ENCODE measurements around the gene PKHD1.

PKHD1 gene

DNA sequence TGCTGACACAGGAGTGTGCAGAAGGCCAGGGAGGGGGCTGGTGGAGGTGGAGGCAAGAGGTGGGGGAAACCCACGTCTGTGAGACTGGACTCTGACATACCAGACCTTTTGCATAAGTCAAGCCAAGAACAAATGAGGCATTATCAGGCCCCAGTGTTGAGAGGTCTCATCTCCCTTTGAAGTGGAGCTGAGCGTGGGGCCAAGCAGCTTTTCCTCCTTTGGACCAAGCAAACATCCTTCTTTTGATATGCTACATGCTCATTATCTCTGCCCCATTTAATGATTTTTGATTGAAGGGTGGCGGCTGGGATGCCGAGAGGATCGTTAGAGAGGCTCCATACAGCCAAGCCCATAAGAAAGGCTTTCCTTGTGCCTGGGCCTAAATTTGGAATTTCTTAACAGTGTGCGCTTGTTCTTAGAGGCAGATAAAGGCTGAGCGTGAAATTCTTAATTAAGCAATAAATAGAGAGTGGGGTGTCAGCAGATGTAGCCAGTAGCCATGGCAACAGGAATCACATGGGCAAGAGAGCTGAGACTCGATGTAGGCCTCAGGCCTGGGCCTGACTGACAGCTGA lies 244.5 kb downstream of the PKHD1 start:
- no peak for DNase-seq

DNA sequence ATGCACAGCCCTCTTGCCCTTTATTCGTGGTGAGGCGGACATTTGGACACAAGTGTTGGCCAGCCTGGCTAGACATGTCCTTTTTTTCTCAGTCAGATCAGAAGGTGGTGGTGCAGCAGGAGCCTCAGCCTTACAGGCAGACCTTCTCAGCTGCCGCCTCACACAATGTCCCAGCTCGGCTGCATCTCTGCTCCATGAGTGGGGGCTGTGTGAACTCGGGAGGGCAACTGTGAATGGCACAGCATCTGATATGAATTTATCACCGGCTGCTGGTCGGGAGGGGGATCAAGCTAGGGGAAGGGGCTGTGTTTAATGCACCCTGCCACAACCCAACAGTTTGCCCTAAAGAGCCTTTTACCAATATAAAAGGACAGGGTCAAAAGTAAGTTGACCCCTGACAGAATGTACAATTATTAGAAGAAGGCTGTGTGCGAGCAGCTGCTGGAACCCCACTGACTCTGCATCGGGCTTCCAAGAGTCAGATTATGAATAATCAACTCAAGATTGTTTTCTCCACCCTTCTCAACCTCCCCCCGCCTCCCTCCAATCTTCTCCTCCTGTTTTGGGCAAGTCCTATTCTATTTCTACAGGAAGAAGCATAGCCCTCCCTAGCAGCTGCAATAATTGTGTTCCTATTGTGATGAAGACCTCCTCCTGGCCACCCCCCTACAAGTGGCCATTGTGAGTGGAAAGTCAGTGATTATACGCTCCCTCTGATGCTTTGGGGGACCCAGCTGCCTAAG lies 245.2 kb downstream of the PKHD1 start:
- no peak for DNase-seq

- no peak for DNase-seq
Measured at GRCh38 chr6:51841626-51842025, 245.8 kb downstream of the PKHD1 start.

DNA sequence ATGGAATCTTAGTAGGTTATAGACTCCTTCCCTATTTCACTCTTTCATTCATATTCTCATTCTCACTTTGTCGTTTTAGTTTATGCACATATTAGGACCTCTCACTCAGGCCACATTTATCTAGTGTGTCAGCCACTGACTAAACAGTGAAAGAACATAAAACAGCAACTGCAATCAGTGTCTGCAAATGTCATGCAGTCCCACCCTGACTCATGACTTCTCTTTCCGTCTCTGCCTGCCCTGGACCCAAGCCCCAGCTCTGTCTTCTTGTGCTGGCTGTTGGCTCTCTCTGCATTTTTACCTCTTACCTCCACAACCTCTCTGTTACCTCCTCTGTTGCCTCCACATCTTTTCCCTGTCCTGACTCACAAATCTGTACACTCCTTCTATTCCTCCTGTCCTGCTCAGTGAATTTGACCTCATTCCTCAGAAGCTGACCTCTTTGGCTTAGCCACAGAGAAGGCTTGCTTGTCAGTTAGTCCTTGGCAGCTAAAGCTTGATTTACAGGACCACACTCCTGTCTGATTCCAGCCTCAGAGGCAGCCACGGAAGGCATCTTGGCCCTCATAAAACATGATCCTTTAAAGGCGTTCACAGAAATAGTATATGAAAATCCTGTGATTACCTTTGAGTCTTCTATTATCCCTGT lies 247.6 kb downstream of the PKHD1 start:
- DNase-seq = no peak

- DNase-seq = no peak
Measured at GRCh38 chr6:51830666-51831065, 256.7 kb downstream of the PKHD1 start.

GRCh38 chr6:51827580-51827979 lies 259.8 kb downstream of the PKHD1 start:
- DNase-seq = no peak

GRCh38 chr6:51824940-51825339 lies 262.5 kb downstream of the PKHD1 start:
- no peak for DNase-seq

- no peak for DNase-seq
Measured at GRCh38 chr6:51820555-51820954, 266.9 kb downstream of the PKHD1 start.

DNA sequence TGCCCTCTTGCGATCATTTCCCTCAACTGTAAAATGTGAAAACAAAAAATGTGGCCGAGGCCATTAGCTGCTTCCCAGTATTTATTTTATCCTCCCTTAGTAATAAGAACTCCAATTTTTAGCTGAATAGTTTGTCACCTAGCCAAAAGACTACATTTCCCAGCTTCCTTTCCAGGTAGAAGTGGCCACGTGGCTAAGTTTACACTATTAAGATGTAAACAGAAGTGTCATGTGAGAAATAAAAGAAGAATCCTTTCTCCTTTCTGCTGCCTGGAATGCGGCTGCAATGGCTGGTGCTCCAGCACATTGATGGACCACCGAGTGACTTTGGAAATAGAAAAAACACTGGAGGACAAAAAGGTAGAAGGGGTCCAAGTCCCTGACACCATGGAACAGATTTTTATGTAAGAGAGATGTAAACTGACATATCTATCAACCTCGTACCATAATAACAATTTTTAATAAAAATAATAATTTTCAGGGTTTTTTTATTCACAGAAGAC lies 268.8 kb downstream of the PKHD1 start:
- DNase-seq = no peak

DNA sequence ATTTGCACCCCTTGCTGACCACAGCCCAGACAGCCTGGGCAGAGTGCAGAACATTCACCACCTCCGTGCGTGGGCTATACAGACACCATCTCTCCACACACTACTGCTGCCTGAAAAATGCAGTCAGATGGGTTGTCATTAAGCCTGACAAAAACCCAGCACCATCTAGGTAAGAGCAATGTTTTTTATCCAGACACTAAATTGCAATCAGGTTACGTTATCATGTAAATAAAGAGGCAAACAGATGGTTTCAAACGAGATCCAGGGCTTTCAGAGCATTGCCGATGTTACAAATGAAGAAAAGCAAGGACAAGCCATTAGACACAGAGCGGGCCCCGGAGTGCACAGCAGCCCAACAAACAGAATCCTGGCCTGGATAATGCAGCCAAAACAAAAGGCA lies 269.6 kb downstream of the PKHD1 start:
- DNase-seq = no peak

- DNase-seq = no peak
Measured at GRCh38 chr6:51814418-51814817, 273.0 kb downstream of the PKHD1 start.

DNA sequence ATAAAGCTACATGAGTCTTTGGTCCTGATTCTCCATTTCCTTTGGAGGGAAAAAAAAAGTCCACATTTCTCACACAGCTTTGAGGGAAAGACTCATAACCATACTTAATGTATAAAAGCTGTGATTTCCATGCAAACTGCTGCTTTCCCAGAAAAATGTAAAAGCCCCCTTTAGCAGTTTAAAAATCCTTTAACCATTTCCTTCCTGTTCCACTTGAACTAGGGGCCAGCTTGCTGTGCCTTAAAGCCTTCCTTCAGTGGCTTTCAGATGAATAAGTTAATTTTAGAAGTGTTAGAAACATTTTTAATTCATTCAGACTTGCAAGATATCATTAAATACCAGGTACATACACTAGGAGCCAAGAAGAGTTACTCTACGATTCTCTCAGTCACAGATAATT lies 273.5 kb downstream of the PKHD1 start:
- DNase-seq = no peak

DNA sequence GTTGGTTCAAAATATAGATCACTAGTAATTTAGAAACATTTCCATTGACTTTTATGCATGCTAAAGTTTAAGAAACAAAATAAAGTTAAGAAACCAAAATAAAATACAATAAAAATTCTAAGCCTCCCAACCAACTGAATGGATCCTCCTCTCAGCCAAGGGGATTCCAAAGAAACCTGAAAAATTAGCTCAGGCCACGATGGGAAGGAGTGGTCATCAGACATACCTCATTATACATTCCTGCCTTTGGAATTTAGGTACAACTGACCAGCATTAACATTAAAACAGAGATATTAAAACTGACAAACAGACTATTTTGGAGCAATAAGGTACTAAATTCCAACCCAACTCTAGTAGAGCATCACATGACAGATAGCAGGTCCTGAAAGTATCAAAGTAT lies 275.2 kb downstream of the PKHD1 start:
- DNase-seq = no peak

GRCh38 chr6:51805517-51805916 lies 281.9 kb downstream of the PKHD1 start:
- no peak for DNase-seq

DNA sequence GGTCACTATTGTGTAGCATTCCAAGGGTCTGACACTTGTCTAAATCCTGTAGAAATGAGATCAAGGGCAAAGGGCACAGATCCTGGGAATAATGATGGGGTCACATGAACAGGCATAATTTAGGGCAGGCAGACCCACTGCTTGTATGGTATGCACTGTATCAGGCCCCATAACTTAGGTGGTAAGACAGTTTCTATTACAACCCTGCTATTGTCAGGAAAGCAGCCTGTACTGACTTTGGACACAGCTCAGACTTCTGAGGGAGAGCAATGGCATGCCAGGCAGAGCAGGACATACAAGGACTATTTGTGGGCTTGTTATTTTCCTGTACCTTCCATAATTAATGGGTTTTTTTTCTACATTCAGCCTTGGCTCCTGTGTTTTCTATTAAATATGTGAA lies 286.8 kb downstream of the PKHD1 start:
- no peak for DNase-seq

- no peak for DNase-seq
Measured at GRCh38 chr6:51793393-51793792, 294.0 kb downstream of the PKHD1 start.

DNA sequence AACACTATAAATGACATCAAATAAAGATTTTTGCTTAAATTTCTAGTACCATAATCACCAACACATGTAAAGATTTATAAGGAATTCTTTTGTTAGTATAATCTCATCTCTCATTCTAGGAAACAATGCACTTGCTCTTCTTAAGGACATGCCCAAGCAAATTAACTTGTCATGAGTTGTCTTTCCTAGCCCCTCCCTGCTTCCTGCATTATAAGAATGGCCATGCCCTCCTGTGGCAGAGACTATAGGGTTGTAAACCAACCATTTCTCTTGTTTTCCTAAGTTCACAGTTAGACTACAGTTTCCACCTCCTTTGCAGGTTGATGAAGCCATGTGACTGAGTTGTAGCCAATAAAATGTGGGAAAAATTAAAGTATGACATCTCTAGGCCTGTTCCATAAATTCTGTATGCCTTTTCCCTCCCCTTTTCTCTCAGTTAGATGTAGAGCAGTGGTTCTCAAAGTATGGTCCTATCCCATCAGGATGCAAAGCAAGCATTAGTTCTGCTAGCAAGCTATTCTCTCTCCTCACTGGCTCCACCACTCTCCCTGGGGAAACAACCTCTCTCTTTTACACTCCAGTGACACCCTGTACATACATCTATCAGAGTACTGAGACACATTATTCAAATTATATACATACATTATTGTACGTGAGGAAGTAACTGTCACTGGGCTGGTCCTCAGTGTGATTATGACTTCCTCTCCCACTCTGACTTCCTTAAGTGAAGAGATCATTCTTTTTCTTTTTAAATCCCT lies 295.0 kb downstream of the PKHD1 start:
- no peak for DNase-seq

GRCh38 chr6:51790946-51791345 lies 296.5 kb downstream of the PKHD1 start:
- DNase-seq = no peak

DNA sequence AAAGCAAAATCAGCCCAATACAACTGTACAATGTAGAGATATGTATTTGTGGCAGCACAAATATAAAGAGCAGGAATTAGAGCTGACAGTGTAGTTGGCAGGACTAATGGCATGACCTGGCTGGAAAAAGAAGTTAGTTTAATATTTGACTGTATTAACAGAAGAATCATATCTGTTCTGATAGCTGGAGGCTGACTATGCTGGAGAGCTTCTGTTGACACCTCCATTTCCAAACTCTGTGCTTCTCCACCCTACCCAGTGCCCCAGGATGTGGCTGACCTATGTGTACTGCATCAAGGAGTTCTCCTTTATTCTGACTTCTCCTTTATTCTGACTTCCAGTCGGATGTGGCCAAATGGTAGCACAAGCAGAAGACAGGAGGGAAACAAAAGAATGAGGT lies 299.3 kb downstream of the PKHD1 start:
- no peak for DNase-seq

DNA sequence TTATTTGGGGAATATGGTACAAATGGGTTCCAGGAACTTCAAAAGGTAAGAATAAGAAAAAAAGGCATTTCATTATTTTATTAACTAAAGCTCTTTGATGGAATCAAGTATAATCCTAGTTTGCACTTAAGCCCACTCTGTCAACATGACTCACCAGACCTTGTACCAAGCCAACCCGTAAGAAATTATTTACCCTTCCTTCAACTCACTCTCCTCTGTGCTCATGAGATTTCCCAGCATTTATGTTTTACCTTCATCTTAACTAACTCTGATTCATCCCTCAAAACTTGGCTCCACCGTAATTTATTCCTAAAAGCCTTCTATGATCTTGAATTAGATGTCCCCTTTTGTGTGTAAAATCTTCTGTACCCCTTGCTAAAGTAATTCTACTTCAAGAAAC lies 308.7 kb downstream of the PKHD1 start:
- no peak for DNase-seq

DNA sequence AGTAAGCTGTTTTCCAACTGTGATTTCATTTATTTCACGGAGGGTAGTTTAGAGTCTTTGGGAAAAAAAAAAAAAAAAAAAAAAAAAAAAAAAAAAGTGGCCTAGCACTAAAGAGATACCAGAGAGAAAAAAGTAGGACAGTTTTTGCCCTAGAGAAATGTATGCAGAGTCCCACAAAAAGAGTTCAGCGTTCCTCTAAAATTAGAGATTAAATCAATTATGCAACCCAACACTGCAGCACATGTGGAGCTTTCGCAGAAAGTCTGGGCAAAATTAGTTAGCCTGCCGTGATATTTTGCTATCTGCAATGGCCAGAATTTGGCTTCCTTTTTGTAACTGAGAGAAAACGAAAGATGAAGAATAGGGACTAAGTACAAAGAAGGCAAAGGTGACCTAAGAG lies 309.8 kb downstream of the PKHD1 start:
- no peak for DNase-seq

DNA sequence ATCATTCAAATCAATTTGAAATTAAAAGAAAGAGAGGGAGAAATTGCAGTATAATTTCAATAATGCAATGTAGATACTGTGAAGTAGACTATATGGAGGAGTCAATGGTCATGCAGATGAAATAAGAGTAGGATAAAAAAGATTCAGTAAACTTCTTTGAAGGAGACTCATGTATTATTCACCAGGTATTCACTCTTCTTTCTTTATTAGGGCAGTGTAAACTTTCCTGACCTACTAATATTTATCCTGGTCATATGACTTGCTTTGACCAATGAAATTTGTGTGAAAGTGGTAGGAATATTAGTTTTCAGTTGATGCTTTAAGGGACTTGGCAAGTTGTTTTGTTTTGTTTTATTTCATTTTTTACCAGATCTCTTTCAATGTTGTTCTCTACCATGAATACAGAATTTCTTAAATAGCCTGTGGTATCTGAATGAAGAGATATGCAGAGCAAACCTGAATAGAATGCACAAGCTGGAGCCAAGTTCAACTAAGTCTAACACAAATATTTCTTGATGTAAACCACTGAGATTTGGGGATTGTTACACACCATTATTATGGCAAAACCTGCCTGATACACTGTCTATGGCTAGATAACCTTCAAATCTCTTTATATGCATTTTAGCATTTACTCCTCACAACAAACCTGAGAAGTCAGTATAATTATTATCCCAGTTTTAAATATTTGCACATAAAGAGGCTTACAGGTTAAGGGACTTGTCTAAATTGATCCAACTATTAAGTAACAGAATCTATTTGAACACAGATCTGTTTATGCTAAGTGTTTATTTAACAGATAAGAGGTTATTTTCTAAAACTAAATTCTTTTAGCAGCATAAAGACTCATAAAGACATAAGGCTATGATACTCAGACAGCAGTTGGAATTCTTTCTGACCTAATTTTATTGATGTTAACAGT lies 311.2 kb downstream of the PKHD1 start:
- no peak for DNase-seq
